Neural progenitor cell (in vitro differentiated cells): Measurements from ENCODE around the gene GJA10.

ENCODE experiments used
- EZH2 ChIP-seq: fragments of 200-600 bp; sonication (generic); IDR thresholded peaks from 2 replicates; pipeline ENCODE4 v1.6.1; 2017; ENCODE audit warnings: antibody characterized with exemption, mild to moderate bottlenecking, moderate library complexity
- EZH2phosphoT487 ChIP-seq: fragments of 200-600 bp; sonication (generic); IDR thresholded peaks from 2 replicates; pipeline ENCODE4 v1.6.1; 2017; ENCODE audit warnings: antibody characterized with exemption
- TF ChIP-seq, protein P1 (sequence below): fragments of 200-600 bp; sonication (generic); IDR thresholded peaks from 2 replicates; pipeline ENCODE4 v1.5.1; 2017; ENCODE audit warnings: antibody characterized with exemption, mild to moderate bottlenecking

- TF ChIP-seq, protein P1, sequence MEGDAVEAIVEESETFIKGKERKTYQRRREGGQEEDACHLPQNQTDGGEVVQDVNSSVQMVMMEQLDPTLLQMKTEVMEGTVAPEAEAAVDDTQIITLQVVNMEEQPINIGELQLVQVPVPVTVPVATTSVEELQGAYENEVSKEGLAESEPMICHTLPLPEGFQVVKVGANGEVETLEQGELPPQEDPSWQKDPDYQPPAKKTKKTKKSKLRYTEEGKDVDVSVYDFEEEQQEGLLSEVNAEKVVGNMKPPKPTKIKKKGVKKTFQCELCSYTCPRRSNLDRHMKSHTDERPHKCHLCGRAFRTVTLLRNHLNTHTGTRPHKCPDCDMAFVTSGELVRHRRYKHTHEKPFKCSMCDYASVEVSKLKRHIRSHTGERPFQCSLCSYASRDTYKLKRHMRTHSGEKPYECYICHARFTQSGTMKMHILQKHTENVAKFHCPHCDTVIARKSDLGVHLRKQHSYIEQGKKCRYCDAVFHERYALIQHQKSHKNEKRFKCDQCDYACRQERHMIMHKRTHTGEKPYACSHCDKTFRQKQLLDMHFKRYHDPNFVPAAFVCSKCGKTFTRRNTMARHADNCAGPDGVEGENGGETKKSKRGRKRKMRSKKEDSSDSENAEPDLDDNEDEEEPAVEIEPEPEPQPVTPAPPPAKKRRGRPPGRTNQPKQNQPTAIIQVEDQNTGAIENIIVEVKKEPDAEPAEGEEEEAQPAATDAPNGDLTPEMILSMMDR, result no peak
- TF ChIP-seq EZH2phosphoT487 (no peak), EZH2 (no peak)
These were observed 33.0 kb downstream of the GJA10 start for GRCh38 chr6:89927264-89927663.
